Measurements from ENCODE around the gene TNXB. TPM values are rescaled to one million over a fixed set of nuclear protein-coding genes. Genes with fewer than 3 reads are reported as not detected.
"Not testable (repeated sequence)": the region's sequence is repeated elsewhere in the genome, so short reads cannot be mapped to it uniquely, and the experiment has no call there.

TNXB gene
- total RNA-seq, 1 donor from 2014 or later: 10.3 TPM

- Mint-ChIP-seq H3K9me3 (ENCODE audit: low read depth) (no peaks in the 10 kb centered on the region), H3K36me3 (ENCODE audit: insufficient read depth) (no peaks in the 10 kb centered on the region), H3K27ac (no peak overlapping the region), H3K4me1 (ENCODE audit: low read depth) (no peaks in the 10 kb centered on the region), H3K27me3 (peaks cover 12% of the 10 kb centered on the region), H3K4me3 (ENCODE audit: low read depth) (no peak overlapping the region)
- no peak for TF ChIP-seq CTCF (IDR thresholded peaks at IDR 0.05; ENCODE audit: unreplicated experiment)
- DNase-seq (ENCODE audit: low spot score, unreplicated experiment): no peak
Measured at GRCh38 chr6:32050562-32050961, 58.6 kb downstream of the TNXB start.

- H3K9me3 Mint-ChIP-seq (ENCODE audit: low read depth); H3K36me3 Mint-ChIP-seq (ENCODE audit: insufficient read depth); DNase-seq (ENCODE audit: low spot score, unreplicated experiment); H3K4me1 Mint-ChIP-seq (ENCODE audit: low read depth); H3K4me3 Mint-ChIP-seq (ENCODE audit: low read depth); H3K27ac Mint-ChIP-seq: not testable (repeated sequence)
- peaks cover 12% of the 10 kb centered on the region for H3K27me3 Mint-ChIP-seq
Measured at GRCh38 chr6:32049736-32050135, 59.4 kb downstream of the TNXB start.

DNA sequence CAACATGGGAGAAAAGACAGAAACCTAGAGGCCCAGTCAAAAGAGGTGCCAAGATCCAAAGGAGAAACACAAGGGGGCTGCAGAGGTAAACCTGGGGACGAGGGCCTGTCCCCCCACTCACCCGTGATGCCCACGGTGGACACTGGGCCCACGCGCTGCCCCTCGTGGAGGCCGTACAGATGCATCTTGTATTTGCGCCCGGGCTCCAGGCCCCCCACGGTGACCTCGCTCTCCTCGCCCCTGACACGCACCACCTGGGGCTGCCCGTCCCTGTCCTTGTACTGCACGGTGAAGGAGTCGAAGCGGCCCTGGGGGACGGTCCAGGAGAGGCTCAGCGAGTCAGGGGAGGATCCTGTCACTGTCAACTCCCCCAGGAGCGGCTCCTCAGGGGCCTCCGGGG lies 60.0 kb downstream of the TNXB start:
- H3K4me3 Mint-ChIP-seq (ENCODE audit: low read depth); DNase-seq (ENCODE audit: low spot score, unreplicated experiment); H3K27ac Mint-ChIP-seq; H3K36me3 Mint-ChIP-seq (ENCODE audit: insufficient read depth); H3K4me1 Mint-ChIP-seq (ENCODE audit: low read depth); H3K9me3 Mint-ChIP-seq (ENCODE audit: low read depth): not testable (repeated sequence)
- peaks cover 12% of the 10 kb centered on the region for H3K27me3 Mint-ChIP-seq

- DNase-seq (ENCODE audit: low spot score, unreplicated experiment): peak; percentile 68
- Mint-ChIP-seq H3K27me3 (peaks cover 12% of the 10 kb centered on the region), H3K27ac (no peak overlapping the region), H3K4me1 (ENCODE audit: low read depth) (no peaks in the 10 kb centered on the region), H3K4me3 (ENCODE audit: low read depth) (no peak overlapping the region), H3K36me3 (ENCODE audit: insufficient read depth) (no peaks in the 10 kb centered on the region), H3K9me3 (ENCODE audit: low read depth) (no peaks in the 10 kb centered on the region)
- peak; percentile 82 for TF ChIP-seq CTCF (IDR thresholded peaks at IDR 0.05; ENCODE audit: unreplicated experiment)
Measured at GRCh38 chr6:32047855-32048766, 61.0 kb downstream of the TNXB start.

- no peak for TF ChIP-seq CTCF (IDR thresholded peaks at IDR 0.05; ENCODE audit: unreplicated experiment)
- no peaks in the 10 kb centered on the region for H3K9me3 Mint-ChIP-seq (ENCODE audit: low read depth)
- no peak for DNase-seq (ENCODE audit: low spot score, unreplicated experiment)
- H3K4me1 Mint-ChIP-seq (ENCODE audit: low read depth): no peaks in the 10 kb centered on the region
- peaks cover 12% of the 10 kb centered on the region for H3K27me3 Mint-ChIP-seq
- no peaks in the 10 kb centered on the region for H3K36me3 Mint-ChIP-seq (ENCODE audit: insufficient read depth)
- H3K4me3 Mint-ChIP-seq (ENCODE audit: low read depth): no peak overlapping the region
- H3K27ac Mint-ChIP-seq: no peak overlapping the region
Measured at GRCh38 chr6:32047539-32047854, 61.6 kb downstream of the TNXB start.

- H3K27me3 Mint-ChIP-seq: peaks cover 12% of the 10 kb centered on the region
- no peak overlapping the region for H3K27ac Mint-ChIP-seq
- no peak for DNase-seq (ENCODE audit: low spot score, unreplicated experiment)
- no peaks in the 10 kb centered on the region for H3K9me3 Mint-ChIP-seq (ENCODE audit: low read depth)
- H3K4me1 Mint-ChIP-seq (ENCODE audit: low read depth): no peaks in the 10 kb centered on the region
- H3K4me3 Mint-ChIP-seq (ENCODE audit: low read depth): no peak overlapping the region
- H3K36me3 Mint-ChIP-seq (ENCODE audit: insufficient read depth): no peaks in the 10 kb centered on the region
- no peak for TF ChIP-seq CTCF (IDR thresholded peaks at IDR 0.05; ENCODE audit: unreplicated experiment)
Measured at GRCh38 chr6:32047084-32047478, 62.1 kb downstream of the TNXB start.
